G401.6 (cell line): ENCODE data around the gene KLB.
A peak's percentile ranks its signal among the peaks of the same experiment; 100 is the strongest.
"Not testable (repeated sequence)": the region's sequence is repeated elsewhere in the genome, so short reads cannot be mapped to it uniquely, and the experiment has no call there.

Experiments used
- FAIRE-seq: peaks from 2 replicates; lab custom pipeline; 2012; peaks lifted over from hg19 to GRCh38; lab: Jason Lieb, UNC

Gene KLB

DNA sequence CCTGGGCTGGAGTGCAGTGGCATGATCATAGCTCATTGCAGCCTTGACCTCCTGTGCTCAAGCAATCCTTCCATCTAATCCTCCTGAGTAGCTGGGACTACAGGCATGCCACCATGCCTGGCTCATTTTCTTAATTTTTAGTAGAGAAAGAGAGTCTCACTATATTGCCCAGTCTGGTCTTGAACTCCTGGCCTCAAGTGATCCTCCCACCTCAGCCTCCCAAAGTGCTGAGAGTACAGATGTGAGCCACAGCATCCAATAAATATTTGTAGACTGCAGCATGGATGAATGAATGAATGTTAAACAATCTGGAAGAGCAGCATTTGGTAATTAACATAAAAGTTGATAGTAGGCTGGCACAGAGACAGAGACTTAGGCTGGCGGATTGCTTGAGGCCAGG is 20.0 kb downstream of the KLB start:
- no peak for FAIRE-seq

DNA sequence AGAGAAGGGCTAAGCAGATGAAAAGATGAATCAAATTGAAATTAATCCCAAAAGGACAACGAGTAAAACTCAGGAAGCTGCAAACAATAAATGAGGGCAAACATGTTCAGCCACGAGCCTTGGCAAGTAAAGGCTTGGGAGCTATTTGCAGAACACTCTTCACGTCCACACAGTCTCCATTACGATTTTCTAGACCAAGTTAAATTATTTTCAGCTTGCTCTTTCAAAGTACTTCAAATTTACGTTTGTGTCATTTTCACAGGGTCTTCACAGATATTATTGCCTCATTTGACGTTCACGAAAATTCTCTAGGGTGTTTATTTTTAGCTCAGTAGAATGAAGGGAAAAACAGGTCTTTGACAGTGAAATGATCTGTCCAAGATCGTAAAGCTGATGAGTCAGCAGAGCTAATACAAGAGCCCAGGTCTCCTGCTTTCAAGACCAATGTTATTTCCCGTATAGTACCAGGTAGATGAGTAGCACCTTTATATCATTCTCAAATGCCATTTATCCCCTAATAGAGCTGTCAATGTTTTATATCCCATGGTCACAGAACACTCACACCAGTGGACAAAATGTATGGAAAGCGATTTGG is 20.9 kb downstream of the KLB start:
- no peak for FAIRE-seq

DNA sequence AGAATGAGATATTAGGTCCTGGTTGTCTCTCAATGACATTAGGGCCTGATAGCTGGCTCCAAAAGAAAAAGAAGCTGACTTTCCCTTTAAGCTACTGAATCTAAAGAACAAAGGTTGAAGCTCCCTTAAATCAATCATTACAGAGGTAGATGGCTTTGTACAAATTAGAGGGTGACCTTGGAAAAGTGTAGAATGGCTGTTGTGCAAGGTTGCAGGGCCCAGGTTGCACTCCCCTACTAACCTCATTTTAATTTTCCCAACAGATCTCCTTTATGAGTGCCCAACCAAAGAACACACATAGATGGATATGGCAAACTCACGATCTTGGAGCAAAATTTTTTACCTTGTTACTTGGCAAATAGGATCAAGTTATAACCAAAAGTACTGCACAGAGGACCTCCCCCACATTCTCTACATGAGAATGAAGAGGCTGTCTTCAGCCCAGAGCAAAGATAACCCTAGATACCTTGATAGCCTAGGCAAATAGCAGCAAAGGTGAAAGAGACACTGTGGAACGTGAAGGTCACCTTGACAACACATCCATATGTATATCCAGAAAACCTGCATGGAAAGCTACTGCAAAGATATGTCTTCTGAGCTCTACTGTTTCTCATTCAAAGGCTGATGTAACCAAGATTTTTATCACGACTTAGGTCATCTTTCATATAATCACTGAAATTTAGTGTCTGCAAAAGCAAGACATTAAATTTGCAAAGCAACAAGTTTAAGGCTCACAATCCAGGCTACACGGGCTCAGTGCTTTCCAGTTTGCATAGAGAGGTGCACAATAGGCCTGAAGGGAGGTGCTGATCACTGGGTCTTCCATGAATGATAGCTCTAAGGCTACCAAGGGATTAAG is 23.0 kb downstream of the KLB start:
- no peak for FAIRE-seq

DNA sequence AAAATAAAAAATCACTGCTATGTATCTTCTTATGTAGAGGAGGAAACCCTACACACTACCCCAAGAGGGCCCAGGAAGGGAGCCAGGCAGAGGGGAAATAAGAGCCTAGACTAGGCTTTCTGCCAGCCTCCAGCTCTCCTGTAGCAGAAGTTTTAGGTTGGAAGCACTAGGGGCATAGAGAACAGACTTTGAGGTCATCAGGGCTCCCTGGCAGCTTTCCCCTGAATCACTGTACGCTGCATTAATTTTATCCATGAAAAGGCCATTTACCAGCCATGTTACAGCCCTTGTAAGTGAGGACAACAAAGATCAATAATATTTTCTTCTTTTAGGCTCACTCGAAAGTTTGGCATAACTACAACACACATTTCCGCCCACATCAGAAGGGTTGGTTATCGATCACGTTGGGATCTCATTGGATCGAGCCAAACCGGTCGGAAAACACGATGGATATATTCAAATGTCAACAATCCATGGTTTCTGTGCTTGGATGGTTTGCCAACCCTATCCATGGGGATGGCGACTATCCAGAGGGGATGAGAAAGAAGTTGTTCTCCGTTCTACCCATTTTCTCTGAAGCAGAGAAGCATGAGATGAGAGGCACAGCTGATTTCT is 27.3 kb downstream of the KLB start:
- no peak for FAIRE-seq

DNA sequence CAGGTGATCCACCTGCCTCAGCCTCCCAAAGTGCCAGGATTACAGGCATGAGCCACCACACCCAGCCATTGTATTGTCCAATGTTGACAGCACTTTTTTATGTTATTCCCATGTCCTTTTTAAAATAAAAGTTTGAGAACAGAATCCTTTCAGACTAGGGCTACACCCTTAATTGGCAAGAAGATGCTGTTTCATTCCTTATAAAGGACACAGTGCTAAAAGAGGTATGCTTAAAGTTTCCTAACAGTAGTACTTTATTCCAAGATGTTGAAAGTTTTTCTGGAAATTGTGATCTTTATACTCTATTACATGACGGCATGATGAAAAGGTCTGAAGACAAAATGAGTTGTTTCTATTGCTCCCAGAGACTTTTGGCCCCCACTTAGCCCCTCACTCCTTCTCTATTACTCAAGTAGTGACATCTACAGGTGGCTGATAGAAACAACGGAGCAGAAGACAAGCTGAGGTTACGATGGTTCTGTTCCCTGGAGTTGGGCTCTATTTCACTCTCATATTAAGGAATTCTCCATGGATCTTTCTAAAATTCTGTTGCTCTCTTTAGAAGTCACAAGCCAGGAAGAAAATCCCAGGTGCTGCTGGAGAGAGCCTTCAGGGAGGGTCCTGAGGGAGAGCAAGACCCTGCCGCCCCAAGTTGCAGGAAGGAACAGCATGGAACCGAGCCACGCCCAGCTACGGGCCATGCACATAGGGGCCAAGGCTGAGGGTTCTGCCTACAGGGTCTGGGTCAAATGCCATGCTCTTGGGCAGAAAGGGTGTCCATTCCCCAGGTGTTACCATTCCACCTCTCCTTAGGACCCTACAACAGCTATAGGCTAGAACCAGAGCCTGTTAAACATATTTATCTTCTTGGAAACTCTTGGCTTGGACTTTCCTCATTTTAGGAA is 29.2 kb downstream of the KLB start:
- no peak for FAIRE-seq

DNA sequence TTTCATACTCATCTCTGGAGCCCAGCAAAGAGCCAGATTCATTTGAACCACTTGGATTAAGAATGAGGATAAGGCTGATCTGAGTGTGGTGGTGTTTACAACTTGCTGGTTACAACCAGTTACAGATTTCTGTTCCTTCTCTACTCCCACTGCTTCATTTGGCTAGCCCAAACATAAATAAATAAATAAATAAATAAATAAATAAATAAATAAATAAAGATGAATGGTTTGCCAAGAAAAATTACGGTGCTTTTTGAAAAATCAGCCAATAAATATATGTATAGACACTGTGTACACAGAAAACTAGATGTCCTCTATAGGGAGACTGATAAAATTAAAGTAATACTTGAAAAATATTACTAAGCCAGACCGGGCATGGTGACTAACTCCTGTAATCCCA is 34.9 kb downstream of the KLB start:
- no peak for FAIRE-seq

DNA sequence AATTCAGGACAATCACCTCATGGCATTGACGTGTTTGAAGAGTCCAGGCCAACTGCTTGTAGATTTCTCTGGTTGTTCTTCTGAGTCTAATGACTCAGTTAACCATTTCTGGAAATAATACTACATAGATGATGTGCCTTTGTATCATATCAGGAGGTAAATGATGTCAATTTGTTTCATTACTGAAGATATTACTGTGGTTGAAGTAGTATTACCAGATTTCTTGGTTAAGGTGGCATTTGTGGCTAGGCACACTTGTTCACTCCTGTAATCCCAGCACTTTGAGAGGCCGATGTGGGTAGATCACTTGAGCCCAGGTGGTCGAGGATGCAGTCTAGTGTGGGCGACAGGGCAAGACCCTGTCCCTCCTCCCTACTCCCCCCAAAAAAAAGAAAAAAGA is 36.3 kb downstream of the KLB start:
- FAIRE-seq, result no peak

DNA sequence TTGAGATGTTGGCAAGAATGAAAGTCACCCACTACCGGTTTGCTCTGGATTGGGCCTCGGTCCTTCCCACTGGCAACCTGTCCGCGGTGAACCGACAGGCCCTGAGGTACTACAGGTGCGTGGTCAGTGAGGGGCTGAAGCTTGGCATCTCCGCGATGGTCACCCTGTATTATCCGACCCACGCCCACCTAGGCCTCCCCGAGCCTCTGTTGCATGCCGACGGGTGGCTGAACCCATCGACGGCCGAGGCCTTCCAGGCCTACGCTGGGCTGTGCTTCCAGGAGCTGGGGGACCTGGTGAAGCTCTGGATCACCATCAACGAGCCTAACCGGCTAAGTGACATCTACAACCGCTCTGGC is 39.7 kb downstream of the KLB start:
- FAIRE-seq, result no peak

DNA sequence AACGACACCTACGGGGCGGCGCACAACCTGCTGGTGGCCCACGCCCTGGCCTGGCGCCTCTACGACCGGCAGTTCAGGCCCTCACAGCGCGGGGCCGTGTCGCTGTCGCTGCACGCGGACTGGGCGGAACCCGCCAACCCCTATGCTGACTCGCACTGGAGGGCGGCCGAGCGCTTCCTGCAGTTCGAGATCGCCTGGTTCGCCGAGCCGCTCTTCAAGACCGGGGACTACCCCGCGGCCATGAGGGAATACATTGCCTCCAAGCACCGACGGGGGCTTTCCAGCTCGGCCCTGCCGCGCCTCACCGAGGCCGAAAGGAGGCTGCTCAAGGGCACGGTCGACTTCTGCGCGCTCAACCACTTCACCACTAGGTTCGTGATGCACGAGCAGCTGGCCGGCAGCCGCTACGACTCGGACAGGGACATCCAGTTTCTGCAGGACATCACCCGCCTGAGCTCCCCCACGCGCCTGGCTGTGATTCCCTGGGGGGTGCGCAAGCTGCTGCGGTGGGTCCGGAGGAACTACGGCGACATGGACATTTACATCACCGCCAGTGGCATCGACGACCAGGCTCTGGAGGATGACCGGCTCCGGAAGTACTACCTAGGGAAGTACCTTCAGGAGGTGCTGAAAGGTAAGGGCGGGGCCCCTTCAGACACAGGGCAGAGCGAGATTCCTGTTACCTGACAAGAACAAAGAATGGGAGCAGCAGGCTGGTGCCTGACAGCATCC is 40.3 kb downstream of the KLB start:
- no peak for FAIRE-seq

DNA sequence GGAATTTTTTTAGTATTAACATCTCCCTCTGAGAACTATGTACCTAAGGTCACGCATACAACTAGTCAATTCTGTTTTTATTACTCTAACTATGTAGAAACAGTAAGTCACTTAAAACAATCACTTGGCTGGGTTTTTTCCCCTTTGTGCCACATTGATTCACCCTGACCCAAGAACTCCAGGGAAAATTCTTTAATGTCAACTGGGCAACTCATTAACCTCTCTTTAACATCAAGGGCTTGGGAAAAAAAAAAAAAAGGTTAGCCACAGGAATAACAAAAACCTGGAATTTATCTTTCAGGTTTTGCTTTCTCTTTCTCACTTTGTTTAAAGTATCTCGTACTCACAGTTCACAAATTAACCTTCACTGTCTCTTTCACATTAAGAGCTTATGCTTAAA is 43.9 kb downstream of the KLB start:
- FAIRE-seq, result peak; percentile 46

DNA sequence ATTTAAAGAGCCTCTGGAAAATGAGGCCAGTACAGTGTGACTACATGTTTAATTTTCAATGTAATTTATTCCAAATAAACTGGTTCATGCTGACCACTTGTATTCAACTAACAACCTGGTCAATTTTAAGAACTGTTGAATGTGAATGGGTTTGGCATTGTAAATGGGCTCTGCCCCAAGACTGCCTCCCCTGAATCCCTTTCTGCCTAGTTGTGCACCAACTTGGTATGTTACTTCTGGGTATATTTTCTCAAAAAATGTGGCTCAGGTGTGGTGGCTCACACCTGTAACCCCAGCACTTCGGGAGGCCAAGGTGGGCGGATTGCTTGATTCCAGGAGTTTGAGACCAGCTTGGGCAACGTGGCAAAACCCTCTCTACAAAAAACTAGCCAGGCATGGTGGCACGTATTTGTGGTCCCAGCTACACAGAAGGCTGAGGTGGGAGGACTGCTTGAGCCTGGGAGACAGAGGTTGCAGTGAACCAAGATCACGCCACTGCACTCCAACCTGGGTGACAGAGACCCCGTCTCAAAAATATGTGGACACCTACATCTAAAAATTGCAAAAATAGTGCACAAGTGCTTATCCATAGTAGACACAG is 44.8 kb downstream of the KLB start:
- FAIRE-seq, result peak; percentile 75

DNA sequence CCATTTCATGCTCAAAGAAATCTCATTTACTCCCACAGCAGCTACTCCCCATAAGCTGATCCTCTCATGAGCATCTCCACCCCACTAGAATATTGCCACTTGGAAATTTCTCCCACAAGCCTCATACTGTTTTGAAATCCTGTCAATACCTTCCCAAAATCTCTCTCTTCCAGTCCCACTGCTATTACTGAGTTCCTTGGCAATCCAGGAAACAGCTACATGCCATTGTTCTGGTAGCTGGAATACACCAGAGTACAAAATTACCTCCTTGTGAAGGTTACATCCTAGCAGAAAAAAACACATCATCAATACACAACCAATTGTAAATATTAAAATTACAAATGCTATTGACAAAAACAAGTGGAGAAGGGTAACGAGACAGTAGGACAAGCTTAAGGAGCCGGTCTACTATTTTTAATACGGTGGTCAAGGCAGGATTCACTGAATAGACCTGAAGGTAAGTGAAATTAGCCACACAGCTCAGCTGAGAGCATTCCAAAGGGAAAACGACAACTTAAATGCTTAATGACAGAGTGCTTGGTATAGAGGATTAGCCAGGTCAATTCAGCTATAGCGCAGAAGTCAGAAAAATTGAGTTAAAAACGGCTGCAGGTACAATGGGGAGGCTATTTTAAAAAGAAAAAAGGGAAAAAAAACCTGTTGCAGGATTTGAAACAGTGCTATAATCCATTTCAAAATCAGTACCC is 45.6 kb downstream of the KLB start:
- FAIRE-seq, result no peak

DNA sequence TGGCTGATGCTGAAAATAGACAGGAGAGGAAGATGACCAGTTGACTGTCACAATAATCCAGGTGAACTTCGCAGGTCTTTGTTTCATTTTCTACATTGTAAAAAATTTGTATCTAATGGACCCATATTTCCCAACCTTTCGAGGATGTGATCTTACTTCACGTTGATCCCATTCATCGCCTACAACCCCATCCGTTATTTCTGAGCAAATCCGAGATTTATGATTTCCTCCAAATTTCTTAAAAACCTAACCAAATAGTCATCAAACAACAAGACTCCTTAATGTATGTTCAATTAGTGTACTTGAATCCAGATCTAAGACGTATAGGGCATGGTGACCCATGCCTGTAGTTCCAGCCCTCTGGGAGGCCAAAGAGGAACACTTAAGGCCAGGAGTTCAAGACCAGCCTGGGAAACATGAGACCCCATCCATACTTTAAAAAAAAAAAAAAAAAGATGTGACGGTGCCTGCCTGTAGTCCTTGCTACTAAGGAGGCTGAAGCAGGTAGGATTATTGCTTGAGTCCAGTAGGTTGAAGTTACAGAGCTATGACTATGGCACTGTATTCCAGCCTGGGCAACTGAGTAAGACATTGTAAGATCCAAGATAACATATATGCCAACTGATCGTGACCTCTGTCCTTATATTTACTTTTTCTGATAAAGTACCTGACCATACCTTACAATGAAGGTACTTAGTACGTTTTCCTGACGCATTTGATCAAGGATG is 46.3 kb downstream of the KLB start:
- no peak for FAIRE-seq

DNA sequence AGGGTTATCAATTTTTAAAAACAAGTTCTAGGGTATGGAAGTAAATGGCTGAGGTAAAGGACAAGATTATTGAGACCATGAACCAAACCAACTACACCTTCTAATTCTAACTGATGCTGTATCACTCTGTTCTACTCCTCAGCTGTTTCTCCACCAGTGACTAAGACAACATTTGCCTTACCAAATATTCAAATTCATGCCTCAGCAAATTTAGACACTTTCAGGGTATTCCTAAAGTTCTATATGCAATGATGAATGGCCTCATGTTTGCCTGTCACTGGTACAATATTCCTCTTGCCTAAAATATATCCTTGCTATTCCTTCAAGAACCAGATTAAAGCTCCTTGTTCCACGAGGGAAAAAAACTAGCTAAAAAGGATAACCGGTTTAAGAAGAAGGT is 47.0 kb downstream of the KLB start:
- no peak for FAIRE-seq

DNA sequence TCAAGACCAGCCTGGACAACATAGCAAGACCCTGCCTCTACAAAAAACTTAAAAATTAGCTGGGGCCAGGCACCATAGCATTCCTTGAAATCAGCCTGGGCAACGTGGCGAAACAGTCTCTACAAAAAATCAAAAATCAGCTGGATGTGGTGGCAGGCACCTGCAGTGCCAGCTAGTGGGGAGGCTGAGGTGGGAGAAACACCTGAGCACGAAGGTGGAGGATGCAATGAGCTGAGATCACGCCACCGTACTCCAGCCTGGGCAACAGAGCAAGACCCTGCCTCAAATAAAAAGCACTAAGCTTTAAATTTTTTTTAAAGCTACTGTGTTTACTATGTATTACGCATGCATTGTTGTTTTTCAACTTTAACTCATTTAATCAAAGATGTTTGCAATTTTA is 48.8 kb downstream of the KLB start:
- FAIRE-seq, result no peak

DNA sequence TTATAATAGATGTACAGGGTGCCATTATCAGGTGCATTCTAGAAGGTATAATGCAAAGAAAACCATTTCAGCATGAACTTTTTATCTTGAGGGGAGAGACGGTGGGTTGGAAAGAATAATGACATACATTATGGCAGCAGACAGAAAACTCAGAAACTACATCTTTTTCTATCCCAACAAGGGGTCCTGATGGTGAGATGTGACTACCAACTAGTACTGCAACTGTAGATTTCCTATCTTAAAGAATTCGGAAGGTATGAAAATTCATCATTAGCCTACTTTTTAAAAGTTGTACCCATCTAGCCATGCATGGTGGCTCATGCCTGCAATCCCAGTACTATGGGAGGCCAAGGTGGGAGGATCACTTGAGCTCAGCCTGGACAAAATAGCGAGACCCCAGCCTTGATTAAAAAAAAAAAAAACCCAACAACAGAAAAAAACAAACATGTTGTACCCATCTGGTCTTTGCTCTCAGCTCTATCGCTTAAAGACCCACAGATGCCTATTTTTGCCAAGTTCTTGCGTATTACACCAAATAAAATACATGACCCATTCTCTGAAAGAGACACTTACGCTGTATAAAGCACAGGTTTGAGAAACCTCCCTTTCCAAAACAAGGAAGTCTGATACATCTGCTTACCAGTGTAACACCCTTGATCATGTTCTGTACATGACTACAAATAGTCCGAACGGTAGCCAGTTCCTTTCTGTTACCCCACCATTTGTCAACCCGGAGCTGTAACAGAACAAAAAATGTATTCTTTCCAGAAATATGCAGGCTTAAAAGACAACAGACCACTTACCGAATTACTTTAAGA is 50.4 kb downstream of the KLB start:
- no peak for FAIRE-seq

DNA sequence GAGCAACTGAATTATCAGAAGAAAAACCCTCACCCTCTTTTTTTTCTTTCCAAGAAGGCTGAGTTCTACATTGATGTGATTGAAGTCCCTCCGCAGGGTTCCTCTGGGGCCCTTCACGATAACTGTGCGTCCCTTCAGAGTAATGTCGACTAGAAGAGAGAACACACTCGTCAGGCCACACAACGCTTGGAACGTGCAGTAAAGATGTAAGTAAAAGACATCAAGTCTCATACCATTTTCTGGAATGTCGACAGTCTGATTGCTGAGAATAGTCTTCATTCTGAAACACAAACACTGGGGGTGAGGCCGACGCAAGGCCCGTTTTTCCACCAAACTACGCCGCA is 51.4 kb downstream of the KLB start:
- FAIRE-seq, result not testable (repeated sequence)

DNA sequence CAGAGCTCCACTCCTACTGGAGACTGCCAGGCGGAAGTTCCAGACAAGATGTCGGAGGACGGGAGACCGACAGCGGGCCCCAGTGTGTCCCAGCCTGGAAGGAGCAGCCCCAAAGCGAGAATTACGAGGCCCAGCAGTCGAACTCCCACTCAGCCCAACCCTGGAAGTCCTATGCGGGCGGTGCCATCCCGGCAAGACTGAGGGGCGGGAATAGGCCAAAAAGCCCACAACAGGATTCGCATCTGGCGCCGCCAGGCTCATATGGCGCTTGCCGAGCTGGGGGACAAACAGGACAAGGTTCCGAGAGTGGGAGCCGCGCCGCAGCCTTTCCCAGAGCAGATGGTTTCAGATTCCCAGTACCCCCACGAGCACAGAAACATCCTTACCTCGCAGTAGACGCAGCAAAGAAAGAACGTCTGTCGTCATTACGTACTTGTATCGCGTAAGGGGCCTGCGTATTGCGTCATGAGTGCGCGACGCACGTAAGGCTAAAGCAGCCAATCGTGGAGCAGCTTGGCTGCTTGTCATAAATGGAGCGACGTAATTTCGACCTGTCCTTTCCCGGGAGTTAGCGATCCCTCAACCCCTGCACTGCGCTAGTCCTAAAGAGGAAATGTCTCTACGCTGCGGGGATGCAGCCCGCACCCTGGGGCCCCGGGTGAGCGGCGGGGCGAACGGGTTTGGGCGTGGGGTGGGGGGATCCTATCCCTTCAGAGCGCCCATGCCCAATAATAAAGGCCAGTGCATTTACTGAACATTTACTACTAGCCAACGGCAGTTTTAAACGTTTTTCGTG is 52.0 kb downstream of the KLB start, which contains the start of the genes LIAS and RPL9:
LIAS (plus strand) TSS at position 552 of the 796 bp plus-strand sequence; CDS start at position 614, 62 bp downstream.
RPL9 (minus strand) TSS at position 418 of the 796 bp plus-strand sequence. CDS start 483 bp downstream, outside the sequence.
- FAIRE-seq, result peak; percentile 97
